HepG2 (cell line): ENCODE measurements around the gene PRSS50. TPM values are rescaled to one million over a fixed set of nuclear protein-coding genes. Genes with fewer than 3 reads are reported as not detected.

Experiments used
- ATAC-seq: fragments of 200-7000 bp; cut with Tn5 transposase; 3 replicates; pipeline ENCODE4 v1.9.1; 2020; ENCODE audit warnings: mild to moderate bottlenecking, moderate library complexity
- BruUV-seq: library from RNA; stranded (reverse); fragments of 400-500 nt; replicated peaks from 2 replicates; lab custom pipeline; 2021; lab: Mats Ljungman, UMichigan
- CTCF ChIA-PET: fragments of 300-600 bp; formaldehyde crosslinking; extraction: SDS; loops from one replicate; lab custom pipeline; 2021; ENCODE audit warnings: low total read pairs, inconsistent platforms, low intra/inter-chr PET ratio; lab: Yijun Ruan, JAX
- POLR2A ChIA-PET: fragments of 350-600 bp; sonication (Branson Sonifier 250); formaldehyde crosslinking; loops from one replicate; lab custom pipeline; 2020; ENCODE audit warnings: antibody characterized with exemption, inconsistent platforms; lab: Yijun Ruan, JAX
- DNase-seq: peaks from one replicate; pipeline ENCODE4 v3.0.0-alpha.2; 2015; ENCODE audit warnings: low spot score
- FAIRE-seq: peaks from 3 replicates; lab custom pipeline; 2011; peaks lifted over from hg19 to GRCh38; lab: Jason Lieb, UNC
- H2AFZ ChIP-seq: one replicate; pipeline ENCODE4 v1.6.1; 2011; ENCODE audit warnings: low read length, inconsistent platforms
- H3K27ac ChIP-seq: fragments of 300-600 bp; 3 replicates; pipeline ENCODE4 v1.8.0; 2011; ENCODE audit warnings: mixed run types, mild to moderate bottlenecking, mixed read lengths, low read length, inconsistent platforms; ENCODE audit not compliant: insufficient read depth; ENCODE audit errors: extremely low read length
- H3K27me3 ChIP-seq, 2 experiments: fragments of 200-600 bp in 1 of 2; 2 replicates in 1 of 2; 3 replicates in 1 of 2; pipeline versions ENCODE4 v1.6.0 to v1.8.0; 2011; ENCODE audit warnings: low read length in 2 of 2, mild to moderate bottlenecking in 2 of 2, moderate library complexity in 2 of 2, inconsistent platforms in 1 of 2; ENCODE audit not compliant: insufficient read depth in 2 of 2, control insufficient read depth in 1 of 2
- H3K36me3 ChIP-seq, 2 experiments: fragments of 200-600 bp in 1 of 2; replicated peaks in 1 of 2; 2 replicates in 1 of 2; 3 replicates in 1 of 2; pipeline versions ENCODE4 v1.5.1 to v1.8.0; 2011; ENCODE audit warnings: low read length in 2 of 2, inconsistent platforms in 1 of 2; ENCODE audit not compliant: insufficient read depth in 2 of 2, control insufficient read depth in 1 of 2
- H3K4me1 ChIP-seq: 2 replicates; pipeline ENCODE4 v1.5.1; 2012; ENCODE audit warnings: low read length, inconsistent platforms; ENCODE audit not compliant: insufficient read depth
- H3K4me2 ChIP-seq: 2 replicates; pipeline ENCODE4 v1.6.0; 2011; ENCODE audit warnings: low read depth, low read length, inconsistent platforms
- H3K4me3 ChIP-seq, 3 experiments: fragments of 200-600 bp in 1 of 3; sonication (generic), shearing (Covaris generic) in 1 of 3; replicated peaks in 1 of 3; 2 replicates each; pipeline ENCODE4 v1.5.1; 2011 to 2016; ENCODE audit warnings: low read length in 3 of 3, inconsistent platforms in 2 of 3, low read depth in 2 of 3, mild to moderate bottlenecking in 2 of 3, control low read depth in 1 of 3, mixed read lengths in 1 of 3; ENCODE audit not compliant: insufficient read depth in 1 of 3
- H3K79me2 ChIP-seq: one replicate; pipeline ENCODE4 v1.6.1; 2011; ENCODE audit warnings: low read length, inconsistent platforms; ENCODE audit not compliant: insufficient read depth
- H3K9ac ChIP-seq: 2 replicates; pipeline ENCODE4 v1.6.0; 2011; ENCODE audit warnings: mild to moderate bottlenecking, low read depth, low read length, inconsistent platforms; ENCODE audit not compliant: insufficient read depth
- H3K9me3 ChIP-seq: 2 replicates; pipeline ENCODE4 v1.5.1; 2012; ENCODE audit warnings: mild to moderate bottlenecking, low read length
- H4K20me1 ChIP-seq: 2 replicates; pipeline ENCODE4 v1.6.0; 2011; ENCODE audit warnings: inconsistent platforms, mild to moderate bottlenecking, low read length, moderate library complexity; ENCODE audit not compliant: insufficient read depth
- EP300 ChIP-seq, 3 experiments: sonication (generic) in 1 of 3; formaldehyde crosslinking in 1 of 3; IDR thresholded peaks; 2 replicates each; pipeline versions ENCODE4 v1.5.1 to v1.6.1; 2011 to 2020; ENCODE audit warnings: low read depth in 2 of 3, low read length in 2 of 3, borderline replicate concordance in 1 of 3, improper control_type of control experiment in 1 of 3, mild to moderate bottlenecking in 1 of 3, missing genetic modification reagents in 1 of 3, moderate library complexity in 1 of 3
- IKZF1 ChIP-seq: fragments of 450-650 bp; IDR thresholded peaks from 2 replicates; pipeline ENCODE4 v1.7.1; 2016
- IRF2 ChIP-seq: IDR thresholded peaks from 2 replicates; pipeline ENCODE4 v1.6.1; 2018; ENCODE audit warnings: missing genetic modification reagents, missing compliant biosample characterization
- KDM5A ChIP-seq: fragments of 200-600 bp; sonication (generic); IDR thresholded peaks from 2 replicates; pipeline ENCODE4 v1.7.0; 2018; ENCODE audit warnings: antibody characterized with exemption, mild to moderate bottlenecking, low read length, borderline replicate concordance
- NR3C1 ChIP-seq: sonication (generic); formaldehyde crosslinking; IDR thresholded peaks from 2 replicates; pipeline ENCODE4 v1.4.0; 2020; ENCODE audit warnings: missing genetic modification reagents
- ZFX ChIP-seq: sonication (generic); formaldehyde crosslinking; IDR thresholded peaks from 2 replicates; pipeline ENCODE4 v1.4.0; 2020; ENCODE audit warnings: mild to moderate bottlenecking, low read depth, missing genetic modification reagents, moderate library complexity
- ZGPAT ChIP-seq: IDR thresholded peaks from 2 replicates; pipeline ENCODE4 v1.6.1; 2016; ENCODE audit warnings: mild to moderate bottlenecking
- ZNF12 ChIP-seq: sonication (generic); formaldehyde crosslinking; IDR thresholded peaks from 2 replicates; pipeline ENCODE4 v1.5.0; 2020; ENCODE audit warnings: missing genetic modification reagents
- ZNF431 ChIP-seq: sonication (generic); formaldehyde crosslinking; IDR thresholded peaks from 2 replicates; pipeline ENCODE4 v1.9.0; 2022; ENCODE audit warnings: missing genetic modification reagents, low read depth, mild to moderate bottlenecking, borderline replicate concordance
- WGBS: methylation state at CpG from one replicate; pipeline ENCODE4 v1.1.6; 2017; ENCODE audit warnings: low lambda C conversion rate; 5-methylcytosine and 5-hydroxymethylcytosine counted together
- in situ Hi-C: cut with HindIII; loops from 2 replicates; pipeline ENCODE4 v1.10.0; 2017; ENCODE audit warnings: low pct_unique_long_range_greater_than_20kb; ENCODE audit not compliant: extremely low pct_ligation_motif_present
- intact Hi-C: fragments of 100-400 bp; cut with micrococcal nuclease; formaldehyde crosslinking; loops from one replicate; pipeline ENCODE4 v1.10.0; 2022; ENCODE audit not compliant: unreplicated experiment
- polyA plus RNA-seq, 8 experiments: library from polyadenylated mRNA; depleted of rRNA in 3 of 8; stranded (reverse) in 7 of 8; unstranded in 1 of 8; fragments of >200 nt; fragmentation: Illumina TruSeq in 4 of 8; extraction: Trizol in 4 of 8; gene quantifications; 2 replicates each; pipeline versions ENCODE4 v1.2.1 to v1.2.3, GENCODE V29; 2011 to 2016; ENCODE audit warnings: low read depth in 4 of 8, missing spikeins in 1 of 8, mixed read lengths in 1 of 8; ENCODE audit not compliant: insufficient read depth in 1 of 8
- total RNA-seq, 5 experiments: library from RNA; depleted of rRNA; stranded (reverse); fragments of >200 nt; fragmentation: Illumina TruSeq; extraction: Trizol; gene quantifications; 2 replicates each; pipeline ENCODE4 v1.2.3, GENCODE V29; 2016; ENCODE audit warnings: low read depth in 1 of 5
- TF ChIP-seq, protein P1 (sequence below): IDR thresholded peaks from 2 replicates; pipeline ENCODE4 v1.6.1; 2016; ENCODE audit warnings: missing compliant biosample characterization, missing genetic modification reagents, borderline replicate concordance

The PRSS50 gene
- total and polyA plus RNA-seq, 2 of the 13 experiments (the other 11 are each of a cell fraction or from before 2014, with no cell fraction given) = not detected

DNA sequence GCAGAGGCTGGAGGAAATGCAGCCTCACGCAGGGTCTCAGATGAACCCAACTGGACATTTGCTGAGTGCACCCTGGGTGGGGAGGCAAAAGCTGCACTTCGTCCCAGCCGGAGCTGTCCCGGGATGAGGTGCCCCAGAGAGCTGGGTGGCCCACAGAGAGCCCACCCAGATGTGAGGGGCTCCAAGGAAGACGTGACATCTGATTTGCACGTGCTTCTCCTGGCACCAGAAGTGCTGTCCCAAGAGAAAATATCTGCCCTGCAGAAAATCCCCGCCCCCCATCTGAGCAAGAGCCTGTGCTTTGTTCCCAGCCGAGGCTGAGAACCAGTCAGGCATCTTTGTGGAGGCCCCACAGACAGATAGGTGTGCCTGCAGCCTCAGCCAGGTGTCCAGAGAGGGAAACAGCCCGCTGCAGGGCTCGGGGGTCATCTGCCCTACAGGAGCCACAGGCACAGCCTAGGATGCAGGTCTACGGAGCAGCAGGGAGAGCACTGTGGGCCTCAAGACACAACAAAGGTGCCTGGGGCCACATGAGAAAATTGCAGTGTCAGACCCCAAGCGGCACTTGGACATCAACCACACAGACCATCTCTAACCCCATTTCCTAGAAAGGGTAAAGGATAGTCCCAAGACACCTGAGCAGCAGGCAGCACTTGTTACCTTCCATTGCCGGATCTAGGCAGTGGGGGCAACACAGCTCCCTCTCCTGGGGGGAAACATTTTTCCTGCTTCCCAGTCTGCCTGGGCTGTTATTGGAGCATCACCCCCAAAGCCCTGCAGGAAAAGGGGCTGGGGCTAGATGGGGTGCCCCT, 10.7 kb downstream of the PRSS50 start:
- no peak for ATAC-seq
- Histone ChIP-seq H3K36me3 (no peaks in the 10 kb centered on the region), H4K20me1 (no peaks in the 10 kb centered on the region)
- no peak for TF ChIP-seq ZGPAT (CRISPR knock-in tag)
- TF ChIP-seq, protein P1, sequence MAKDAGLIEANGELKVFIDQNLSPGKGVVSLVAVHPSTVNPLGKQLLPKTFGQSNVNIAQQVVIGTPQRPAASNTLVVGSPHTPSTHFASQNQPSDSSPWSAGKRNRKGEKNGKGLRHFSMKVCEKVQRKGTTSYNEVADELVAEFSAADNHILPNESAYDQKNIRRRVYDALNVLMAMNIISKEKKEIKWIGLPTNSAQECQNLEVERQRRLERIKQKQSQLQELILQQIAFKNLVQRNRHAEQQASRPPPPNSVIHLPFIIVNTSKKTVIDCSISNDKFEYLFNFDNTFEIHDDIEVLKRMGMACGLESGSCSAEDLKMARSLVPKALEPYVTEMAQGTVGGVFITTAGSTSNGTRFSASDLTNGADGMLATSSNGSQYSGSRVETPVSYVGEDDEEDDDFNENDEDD (CRISPR knock-in tag) = no peak
- TF ChIP-seq EP300 (IDR thresholded peaks at IDR 0.05; ENCODE audit: low read depth in 2 of 2, low read length in 2 of 2) = no peak
- TF ChIP-seq EP300 (CRISPR knock-in tag; IDR thresholded peaks at IDR 0.05; ENCODE audit: borderline replicate concordance) = no peak
- TF ChIP-seq KDM5A = no peak
- TF ChIP-seq ZNF12 = no peak
- TF ChIP-seq ZFX = no peak
- TF ChIP-seq ZNF431 = no peak
- TF ChIP-seq IKZF1 = no peak
- TF ChIP-seq NR3C1 = no peak
- TF ChIP-seq IRF2 (CRISPR knock-in tag) = no peak
- TF ChIP-seq, all 625 proteins: peak for 0
- no peaks in the 10 kb centered on the region for H3K9me3 ChIP-seq
- CTCF ChIA-PET = no interaction called here
- peaks cover 11% of the 10 kb centered on the region for H3K4me1 ChIP-seq
- H3K9ac ChIP-seq = no peak overlapping the region
- POLR2A ChIA-PET = no interaction called here
- H2AFZ ChIP-seq = no peak overlapping the region
- WGBS = 10% methylated on average over 7 of the region's 13 CpGs
- in situ Hi-C loops = no loop called here
- intact Hi-C loops = no loop called here
- BruUV-seq = no TSS peak
- DNase-seq (no peak), FAIRE-seq (no peak)
- H3K4me3 ChIP-seq = no peak overlapping the region
- H3K27me3 ChIP-seq = peaks cover 1 to 15% of the 10 kb centered on the region in 2 experiments; a peak in 3 of 5 replicates
- no peaks in the 10 kb centered on the region for H3K79me2 ChIP-seq
- H3K4me2 ChIP-seq = no peak overlapping the region
- H3K27ac ChIP-seq = no peak overlapping the region
